ENCODE data around the gene GRIK3.

DNA sequence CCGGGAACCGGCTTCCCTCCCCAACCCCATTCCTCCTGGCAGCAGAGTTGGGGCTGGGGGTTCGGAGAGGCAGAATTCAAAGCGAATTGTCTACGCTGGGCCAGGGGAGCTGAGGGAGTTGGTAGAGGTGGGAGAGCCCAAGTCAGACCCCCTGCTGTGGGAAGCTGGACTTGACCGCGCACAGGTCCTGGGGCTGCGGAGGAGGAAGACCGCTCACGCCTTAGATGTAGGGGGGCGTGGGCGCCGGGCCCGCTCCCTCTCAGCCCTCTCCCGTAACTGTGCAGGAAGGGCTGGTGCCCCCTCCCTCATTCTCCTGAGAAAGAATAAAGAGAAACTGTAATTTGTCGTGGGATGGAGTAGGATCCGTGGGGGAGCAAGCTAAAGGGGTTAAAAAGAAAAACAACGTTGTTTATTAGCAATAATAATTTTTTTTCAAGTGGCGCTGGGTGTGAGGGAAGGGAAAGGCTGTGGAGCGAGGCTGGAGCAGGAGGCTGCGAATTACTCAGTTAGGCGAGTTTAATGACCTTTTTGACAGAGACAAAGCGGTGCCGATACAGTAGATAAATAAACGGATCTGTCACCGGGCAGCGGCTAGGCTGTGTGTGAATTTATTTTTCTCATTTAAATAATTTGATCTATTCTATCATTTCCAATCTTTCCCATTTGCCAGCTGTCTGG is 838 bp upstream of the GRIK3 start:
- TF ChIP-seq, protein P1, sequence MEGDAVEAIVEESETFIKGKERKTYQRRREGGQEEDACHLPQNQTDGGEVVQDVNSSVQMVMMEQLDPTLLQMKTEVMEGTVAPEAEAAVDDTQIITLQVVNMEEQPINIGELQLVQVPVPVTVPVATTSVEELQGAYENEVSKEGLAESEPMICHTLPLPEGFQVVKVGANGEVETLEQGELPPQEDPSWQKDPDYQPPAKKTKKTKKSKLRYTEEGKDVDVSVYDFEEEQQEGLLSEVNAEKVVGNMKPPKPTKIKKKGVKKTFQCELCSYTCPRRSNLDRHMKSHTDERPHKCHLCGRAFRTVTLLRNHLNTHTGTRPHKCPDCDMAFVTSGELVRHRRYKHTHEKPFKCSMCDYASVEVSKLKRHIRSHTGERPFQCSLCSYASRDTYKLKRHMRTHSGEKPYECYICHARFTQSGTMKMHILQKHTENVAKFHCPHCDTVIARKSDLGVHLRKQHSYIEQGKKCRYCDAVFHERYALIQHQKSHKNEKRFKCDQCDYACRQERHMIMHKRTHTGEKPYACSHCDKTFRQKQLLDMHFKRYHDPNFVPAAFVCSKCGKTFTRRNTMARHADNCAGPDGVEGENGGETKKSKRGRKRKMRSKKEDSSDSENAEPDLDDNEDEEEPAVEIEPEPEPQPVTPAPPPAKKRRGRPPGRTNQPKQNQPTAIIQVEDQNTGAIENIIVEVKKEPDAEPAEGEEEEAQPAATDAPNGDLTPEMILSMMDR (IDR thresholded peaks at IDR 0.05) = no peak
- TF ChIP-seq POLR2A (IDR thresholded peaks at IDR 0.05) = no peak
